HG02973 (cell line): Measurements from ENCODE around the gene GLIS1.

Experiments
- ATAC-seq: cut with Tn5 transposase; IDR thresholded peaks from one replicate; pipeline ENCODE4 v1.9.1; 2021; ENCODE audit warnings: moderate library complexity; ENCODE audit not compliant: unreplicated experiment

GLIS1 gene

GRCh38 chr1:53620061-53620855 lies 118.7 kb downstream of the GLIS1 start:
- ATAC-seq: no peak

- ATAC-seq: no peak
Measured at GRCh38 chr1:53619367-53620060, 119.5 kb downstream of the GLIS1 start.

- no peak for ATAC-seq
Measured at GRCh38 chr1:53618500-53619366, 120.2 kb downstream of the GLIS1 start.

GRCh38 chr1:53617851-53618499 lies 121.0 kb downstream of the GLIS1 start:
- ATAC-seq: no peak

- no peak for ATAC-seq
Measured at GRCh38 chr1:53617382-53617781, 121.6 kb downstream of the GLIS1 start.

DNA sequence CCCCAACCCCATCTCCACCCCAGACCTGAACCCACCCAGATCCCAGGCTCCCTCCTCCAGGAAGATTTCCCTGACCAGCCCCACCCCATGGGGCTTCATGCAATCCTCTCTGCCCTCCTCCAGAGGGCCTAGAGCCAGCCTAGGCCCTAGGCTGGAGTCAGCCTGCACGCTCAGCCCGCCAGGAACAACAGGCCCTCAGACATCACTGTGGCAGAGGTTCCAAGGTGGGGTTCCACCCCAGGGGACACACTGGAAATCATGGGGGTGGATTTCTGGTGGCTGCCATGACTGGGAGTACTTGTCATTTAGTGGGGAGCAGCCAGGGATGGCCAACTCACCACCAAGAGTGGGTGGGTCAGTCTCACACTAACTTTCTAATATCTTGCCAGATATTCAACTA lies 122.0 kb downstream of the GLIS1 start:
- no peak for ATAC-seq

DNA sequence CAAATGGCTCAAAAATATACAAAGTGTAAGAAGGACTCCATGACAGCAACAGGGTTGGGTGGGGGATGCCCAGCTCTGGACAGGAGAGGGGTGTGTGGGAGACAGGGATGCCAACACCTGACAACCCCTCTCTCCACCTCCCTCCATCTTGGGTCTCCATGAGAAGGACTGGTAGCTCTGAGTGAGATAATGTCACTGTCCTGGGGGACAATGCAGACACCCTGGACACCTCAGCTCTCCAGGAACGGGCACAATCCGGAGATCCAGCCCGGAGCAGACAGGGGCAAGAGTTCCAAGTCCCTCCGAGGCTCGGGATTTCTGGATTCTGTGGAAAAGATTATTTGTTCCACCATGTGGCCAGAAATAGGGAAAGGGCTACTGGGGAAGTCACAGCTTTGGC lies 122.5 kb downstream of the GLIS1 start:
- ATAC-seq: no peak

DNA sequence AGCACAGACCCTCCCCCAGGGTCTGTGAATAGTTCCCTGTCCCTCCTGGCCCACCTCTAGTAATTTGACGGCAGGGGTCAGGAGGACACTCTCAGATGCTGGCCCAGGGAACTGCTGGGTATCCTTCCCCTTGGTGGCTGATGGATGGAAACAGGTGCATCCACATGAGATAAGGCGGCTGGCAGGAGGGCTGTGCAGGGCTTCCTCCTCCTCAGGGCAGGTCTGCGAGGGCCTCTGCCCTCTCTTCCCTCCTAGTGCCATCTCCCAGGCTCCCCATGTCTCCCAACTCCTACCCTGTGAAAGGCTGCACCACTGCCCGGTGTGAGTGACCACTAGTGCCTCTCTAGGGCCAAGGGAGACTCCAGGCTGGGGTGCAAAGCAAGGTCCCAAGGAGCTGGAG lies 123.9 kb downstream of the GLIS1 start:
- no peak for ATAC-seq

GRCh38 chr1:53614231-53615021 lies 124.5 kb downstream of the GLIS1 start:
- no peak for ATAC-seq

- no peak for ATAC-seq
Measured at GRCh38 chr1:53608676-53609075, 130.3 kb downstream of the GLIS1 start.

- ATAC-seq: no peak
Measured at GRCh38 chr1:53608071-53608470, 130.9 kb downstream of the GLIS1 start.

DNA sequence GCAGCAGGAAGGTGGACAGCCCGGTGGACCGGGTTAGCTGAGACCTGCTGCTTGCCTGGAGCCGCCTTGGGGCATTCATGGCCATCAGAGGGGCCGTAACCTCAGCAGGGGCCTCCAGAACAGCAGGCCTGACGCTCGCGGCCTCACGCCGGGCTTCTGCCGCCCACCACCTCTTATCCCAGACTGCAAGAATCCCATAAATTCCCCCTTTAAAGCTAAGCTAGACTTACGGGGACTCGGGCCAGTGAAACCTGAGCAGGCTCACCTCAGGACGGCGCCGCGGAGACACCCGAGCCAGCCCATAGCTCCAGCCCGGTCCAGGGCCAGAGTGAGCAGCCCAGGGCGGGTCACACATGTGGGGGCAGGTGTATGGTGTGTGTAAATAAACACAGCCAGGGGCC lies 132.3 kb downstream of the GLIS1 start:
- ATAC-seq: no peak

- no peak for ATAC-seq
Measured at GRCh38 chr1:53606197-53606596, 132.8 kb downstream of the GLIS1 start.

GRCh38 chr1:53605181-53605580 lies 133.8 kb downstream of the GLIS1 start:
- ATAC-seq: no peak

- no peak for ATAC-seq
Measured at GRCh38 chr1:53604291-53604919, 134.6 kb downstream of the GLIS1 start.

GRCh38 chr1:53603431-53603830 lies 135.5 kb downstream of the GLIS1 start:
- ATAC-seq: no peak

- no peak for ATAC-seq
Measured at GRCh38 chr1:53601867-53602775, 136.8 kb downstream of the GLIS1 start.

DNA sequence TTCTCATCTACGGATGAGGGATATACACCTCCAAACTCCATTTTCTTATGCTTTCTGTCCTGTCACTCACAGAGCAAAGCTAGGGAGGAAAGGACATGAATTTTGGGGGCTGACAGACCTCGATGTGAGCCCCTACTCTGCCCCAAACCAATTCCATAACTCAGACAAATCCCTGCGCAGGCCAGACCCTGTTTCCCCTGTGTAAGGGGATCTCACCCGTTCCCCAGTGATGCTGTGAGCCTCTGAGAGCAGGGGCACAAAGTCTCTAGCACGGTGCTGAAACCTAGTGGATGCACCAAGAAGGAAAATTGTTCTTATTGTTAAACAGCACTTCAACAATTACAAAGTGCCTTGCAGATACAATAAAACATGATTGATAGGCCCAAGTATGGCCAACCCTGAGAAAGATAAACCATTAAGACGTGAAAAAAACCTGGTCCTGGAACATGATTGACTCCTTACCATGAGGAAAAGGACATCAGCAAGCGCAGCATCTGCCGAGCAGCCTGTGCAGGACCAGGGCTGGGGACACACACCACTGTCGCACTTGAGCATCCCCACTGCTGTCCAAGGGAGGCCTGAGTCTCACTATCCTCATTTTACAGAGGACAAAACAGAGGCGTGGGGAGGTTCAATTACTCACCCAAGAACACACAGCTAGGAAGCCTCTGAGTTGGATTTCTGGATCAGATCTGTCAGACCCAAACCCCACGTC lies 137.8 kb downstream of the GLIS1 start:
- no peak for ATAC-seq
